WTC11 (cell line): Measurements from ENCODE around the gene TH. TPM values are rescaled to one million over a fixed set of nuclear protein-coding genes. Genes with fewer than 3 reads are reported as not detected.

ENCODE experiments used
- ATAC-seq: fragments of 200-7000 bp; cut with Tn5 transposase; 2 replicates; pipeline ENCODE4 v1.10.0; 2021; ENCODE audit warnings: mild to moderate bottlenecking, moderate library complexity
- CTCF ChIA-PET: fragments of 300-600 bp; sonication (Branson Sonifier 250); formaldehyde crosslinking; loops from one replicate; lab custom pipeline; 2021; ENCODE audit warnings: antibody characterized with exemption; lab: Charles Lee
- POLR2A ChIA-PET: fragments of 350-600 bp; sonication (Branson Sonifier 250); formaldehyde crosslinking; loops from one replicate; lab custom pipeline; 2021; ENCODE audit warnings: antibody characterized with exemption; lab: Charles Lee
- DNase-seq: peaks from one replicate; pipeline ENCODE4 v3.0.0; 2021; ENCODE audit warnings: low spot score
- H3K27ac Mint-ChIP-seq: 2 replicates; pipeline ENCODE4 v1.8.0; 2021; ENCODE audit warnings: mixed read lengths
- H3K27me3 Mint-ChIP-seq: 2 replicates; pipeline ENCODE4 v1.8.0; 2021; ENCODE audit warnings: low read depth, mild to moderate bottlenecking, moderate library complexity, mixed read lengths
- H3K36me3 Mint-ChIP-seq: 2 replicates; pipeline ENCODE4 v1.8.0; 2021; ENCODE audit warnings: mixed read lengths
- H3K4me1 Mint-ChIP-seq: 2 replicates; pipeline ENCODE4 v1.8.0; 2022; ENCODE audit warnings: mixed read lengths
- H3K4me3 Mint-ChIP-seq: 2 replicates; pipeline ENCODE4 v1.8.0; 2021; ENCODE audit warnings: mild to moderate bottlenecking, moderate library complexity, mixed read lengths
- H3K9me3 Mint-ChIP-seq: 2 replicates; pipeline ENCODE4 v1.8.0; 2021; ENCODE audit warnings: mixed read lengths
- ATF3 ChIP-seq: sonication (generic); formaldehyde crosslinking; conservative IDR thresholded peaks from 2 replicates; pipeline ENCODE4 v1.8.1; 2022; ENCODE audit warnings: mild to moderate bottlenecking, missing genetic modification reagents
- FOXP1 ChIP-seq: sonication (generic); formaldehyde crosslinking; IDR thresholded peaks from 2 replicates; pipeline ENCODE4 v1.8.0; 2022; ENCODE audit warnings: missing genetic modification reagents, mild to moderate bottlenecking, moderate library complexity, borderline replicate concordance
- HMGXB4 ChIP-seq: sonication (generic); formaldehyde crosslinking; IDR thresholded peaks from 2 replicates; pipeline ENCODE4 v1.8.1; 2023; ENCODE audit warnings: mild to moderate bottlenecking, moderate library complexity, missing genetic modification reagents
- ZNF219 ChIP-seq: sonication (generic); formaldehyde crosslinking; IDR thresholded peaks from 2 replicates; pipeline ENCODE4 v1.8.0; 2023; ENCODE audit warnings: missing genetic modification reagents, mild to moderate bottlenecking, borderline replicate concordance
- ZNF396 ChIP-seq: fragments of 250-450 bp; sonication (Bioruptor Pico); IDR thresholded peaks from 2 replicates; pipeline ENCODE4 v1.8.0; 2021; ENCODE audit warnings: mild to moderate bottlenecking, moderate library complexity, borderline replicate concordance
- ZNF425 ChIP-seq: fragments of 250-450 bp; sonication (Bioruptor Pico); conservative IDR thresholded peaks from 2 replicates; pipeline ENCODE4 v1.9.0; 2021; ENCODE audit warnings: mild to moderate bottlenecking
- total RNA-seq: library from RNA; stranded (reverse); gene quantifications from 3 replicates; pipeline ENCODE4 v1.2.3, GENCODE V29; 2021
- TF ChIP-seq, protein P1 (sequence below): sonication (generic); formaldehyde crosslinking; IDR thresholded peaks from 2 replicates; pipeline ENCODE4 v1.8.0; 2022; ENCODE audit warnings: mild to moderate bottlenecking, missing genetic modification reagents
- TF ChIP-seq, protein P2 (sequence below): fragments of 250-450 bp; sonication (Bioruptor Pico); IDR thresholded peaks from 2 replicates; pipeline ENCODE4 v1.8.0; 2021; ENCODE audit warnings: mild to moderate bottlenecking
- TF ChIP-seq, protein P3 (sequence below): sonication (generic); formaldehyde crosslinking; conservative IDR thresholded peaks from 2 replicates; pipeline ENCODE4 v1.8.1; 2023; ENCODE audit warnings: mild to moderate bottlenecking, low read depth, missing genetic modification reagents, moderate library complexity

The TH gene
- total RNA-seq, 1 experiment from 2014 or later = not detected

- ATAC-seq = no peak
- Mint-ChIP-seq H3K27me3 (peaks cover 59% of the 10 kb centered on the region), H3K9me3 (peaks cover 11% of the 10 kb centered on the region), H3K36me3 (peaks cover 5% of the 10 kb centered on the region; the same call in 1 of the 2 replicates), H3K27ac (no peak overlapping the region), H3K4me3 (no peak overlapping the region), H3K4me1 (peaks cover 22% of the 10 kb centered on the region)
- TF ChIP-seq ATF3 (CRISPR knock-in tag) = no peak
- TF ChIP-seq ZNF425 (CRISPR knock-in tag) = no peak
- TF ChIP-seq FOXP1 (CRISPR knock-in tag) = 0 out of 2 replicates have a peak, but pooled peaks have one; percentile 23
- no peak for DNase-seq
- ChIA-PET POLR2A (no interaction called here), CTCF (interaction anchor here (2.3 kb wide), 1 partner anchor 88 kb away, joined by 8 read pairs; no protein-coding TSS in a partner anchor)
Measured at GRCh38 chr11:2217211-2218030, 45.8 kb upstream of the TH start.

DNA sequence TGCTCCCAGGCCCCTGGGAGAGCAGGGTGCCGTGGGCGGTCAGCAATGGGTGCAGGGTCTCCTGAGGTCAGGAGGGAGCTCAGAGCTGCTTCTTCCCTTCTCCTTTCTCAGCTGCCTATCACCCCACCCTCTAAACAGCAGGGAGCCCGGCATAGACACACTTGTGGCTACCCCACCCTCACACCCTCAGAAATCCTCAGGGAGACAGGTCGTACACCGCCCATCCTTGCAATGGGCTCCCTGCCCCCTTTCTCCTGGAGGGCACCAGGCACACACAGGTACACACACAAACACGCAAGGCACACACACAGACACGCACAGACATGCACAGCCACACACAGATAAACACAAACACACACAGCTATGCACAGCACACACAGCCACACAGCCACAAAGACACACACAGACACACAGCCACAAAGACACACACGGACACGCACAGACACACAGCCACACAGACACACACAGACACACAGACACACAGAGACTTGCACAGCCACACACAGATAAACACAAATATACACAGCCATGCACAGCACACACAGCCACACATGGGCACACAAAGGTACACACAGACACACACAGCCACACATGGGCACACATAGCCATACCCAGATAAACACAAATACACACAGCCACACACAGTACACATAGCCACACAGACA lies 44.9 kb upstream of the TH start:
- H3K4me1 Mint-ChIP-seq = peaks cover 22% of the 10 kb centered on the region
- peaks cover 5% of the 10 kb centered on the region; the same call in 1 of the 2 replicates for H3K36me3 Mint-ChIP-seq
- no peak overlapping the region for H3K27ac Mint-ChIP-seq
- peaks cover 11% of the 10 kb centered on the region for H3K9me3 Mint-ChIP-seq
- H3K27me3 Mint-ChIP-seq = peaks cover 56% of the 10 kb centered on the region
- TF ChIP-seq HMGXB4 (CRISPR knock-in tag) (no peak), ZNF396 (no peak), ZNF219 (CRISPR knock-in tag) (no peak)
- TF ChIP-seq, protein P1, sequence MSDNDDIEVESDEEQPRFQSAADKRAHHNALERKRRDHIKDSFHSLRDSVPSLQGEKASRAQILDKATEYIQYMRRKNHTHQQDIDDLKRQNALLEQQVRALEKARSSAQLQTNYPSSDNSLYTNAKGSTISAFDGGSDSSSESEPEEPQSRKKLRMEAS (CRISPR knock-in tag) = no peak
- TF ChIP-seq, protein P2, sequence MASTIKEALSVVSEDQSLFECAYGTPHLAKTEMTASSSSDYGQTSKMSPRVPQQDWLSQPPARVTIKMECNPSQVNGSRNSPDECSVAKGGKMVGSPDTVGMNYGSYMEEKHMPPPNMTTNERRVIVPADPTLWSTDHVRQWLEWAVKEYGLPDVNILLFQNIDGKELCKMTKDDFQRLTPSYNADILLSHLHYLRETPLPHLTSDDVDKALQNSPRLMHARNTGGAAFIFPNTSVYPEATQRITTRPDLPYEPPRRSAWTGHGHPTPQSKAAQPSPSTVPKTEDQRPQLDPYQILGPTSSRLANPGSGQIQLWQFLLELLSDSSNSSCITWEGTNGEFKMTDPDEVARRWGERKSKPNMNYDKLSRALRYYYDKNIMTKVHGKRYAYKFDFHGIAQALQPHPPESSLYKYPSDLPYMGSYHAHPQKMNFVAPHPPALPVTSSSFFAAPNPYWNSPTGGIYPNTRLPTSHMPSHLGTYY = no peak
- TF ChIP-seq, protein P3, sequence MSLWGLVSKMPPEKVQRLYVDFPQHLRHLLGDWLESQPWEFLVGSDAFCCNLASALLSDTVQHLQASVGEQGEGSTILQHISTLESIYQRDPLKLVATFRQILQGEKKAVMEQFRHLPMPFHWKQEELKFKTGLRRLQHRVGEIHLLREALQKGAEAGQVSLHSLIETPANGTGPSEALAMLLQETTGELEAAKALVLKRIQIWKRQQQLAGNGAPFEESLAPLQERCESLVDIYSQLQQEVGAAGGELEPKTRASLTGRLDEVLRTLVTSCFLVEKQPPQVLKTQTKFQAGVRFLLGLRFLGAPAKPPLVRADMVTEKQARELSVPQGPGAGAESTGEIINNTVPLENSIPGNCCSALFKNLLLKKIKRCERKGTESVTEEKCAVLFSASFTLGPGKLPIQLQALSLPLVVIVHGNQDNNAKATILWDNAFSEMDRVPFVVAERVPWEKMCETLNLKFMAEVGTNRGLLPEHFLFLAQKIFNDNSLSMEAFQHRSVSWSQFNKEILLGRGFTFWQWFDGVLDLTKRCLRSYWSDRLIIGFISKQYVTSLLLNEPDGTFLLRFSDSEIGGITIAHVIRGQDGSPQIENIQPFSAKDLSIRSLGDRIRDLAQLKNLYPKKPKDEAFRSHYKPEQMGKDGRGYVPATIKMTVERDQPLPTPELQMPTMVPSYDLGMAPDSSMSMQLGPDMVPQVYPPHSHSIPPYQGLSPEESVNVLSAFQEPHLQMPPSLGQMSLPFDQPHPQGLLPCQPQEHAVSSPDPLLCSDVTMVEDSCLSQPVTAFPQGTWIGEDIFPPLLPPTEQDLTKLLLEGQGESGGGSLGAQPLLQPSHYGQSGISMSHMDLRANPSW (CRISPR knock-in tag) = no peak
- POLR2A ChIA-PET = no interaction called here
- ATAC-seq = no peak
- CTCF ChIA-PET = interaction anchor here (2.3 kb wide), 1 partner anchor 88 kb away, joined by 8 read pairs; no protein-coding TSS in a partner anchor
- no peak overlapping the region for H3K4me3 Mint-ChIP-seq
- no peak for DNase-seq
